IMR-90 (cell line): ENCODE measurements around the gene ATP10D.
"Not testable (repeated sequence)": the region's sequence is repeated elsewhere in the genome, so short reads cannot be mapped to it uniquely, and the experiment has no call there.

Experiments used
- TF ChIP-seq, protein P1 (sequence below): conservative IDR thresholded peaks from 2 replicates; pipeline ENCODE4 v1.5.1; 2012; ENCODE audit warnings: mild to moderate bottlenecking, low read depth, low read length, improper control_type of control experiment
- TF ChIP-seq, protein P2 (sequence below): fragments of 150-350 bp; IDR thresholded peaks from 2 replicates; pipeline ENCODE4 v1.6.1; 2017; ENCODE audit warnings: mild to moderate bottlenecking, antibody characterized with exemption, low read length, low read depth

DNA sequence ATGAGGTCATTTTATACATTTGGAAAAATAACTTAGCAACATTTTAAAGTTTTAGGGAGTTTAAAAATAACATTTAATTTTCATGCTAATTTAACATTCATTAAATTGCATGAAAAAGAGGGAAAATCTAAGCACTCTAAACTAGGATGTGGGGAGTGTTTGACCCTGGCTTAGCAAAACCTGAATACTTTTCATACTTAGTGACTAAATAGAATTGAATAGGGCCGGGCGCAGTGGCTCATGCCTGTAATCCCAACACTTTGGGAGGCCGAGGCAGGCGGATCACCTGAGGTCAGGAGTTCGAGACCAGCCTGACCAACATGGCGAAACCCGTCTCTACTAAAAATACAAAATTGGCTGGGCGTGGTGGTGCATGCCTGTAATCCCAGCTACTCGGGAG, 1.7 kb downstream of the ATP10D start:
- TF ChIP-seq, protein P1, sequence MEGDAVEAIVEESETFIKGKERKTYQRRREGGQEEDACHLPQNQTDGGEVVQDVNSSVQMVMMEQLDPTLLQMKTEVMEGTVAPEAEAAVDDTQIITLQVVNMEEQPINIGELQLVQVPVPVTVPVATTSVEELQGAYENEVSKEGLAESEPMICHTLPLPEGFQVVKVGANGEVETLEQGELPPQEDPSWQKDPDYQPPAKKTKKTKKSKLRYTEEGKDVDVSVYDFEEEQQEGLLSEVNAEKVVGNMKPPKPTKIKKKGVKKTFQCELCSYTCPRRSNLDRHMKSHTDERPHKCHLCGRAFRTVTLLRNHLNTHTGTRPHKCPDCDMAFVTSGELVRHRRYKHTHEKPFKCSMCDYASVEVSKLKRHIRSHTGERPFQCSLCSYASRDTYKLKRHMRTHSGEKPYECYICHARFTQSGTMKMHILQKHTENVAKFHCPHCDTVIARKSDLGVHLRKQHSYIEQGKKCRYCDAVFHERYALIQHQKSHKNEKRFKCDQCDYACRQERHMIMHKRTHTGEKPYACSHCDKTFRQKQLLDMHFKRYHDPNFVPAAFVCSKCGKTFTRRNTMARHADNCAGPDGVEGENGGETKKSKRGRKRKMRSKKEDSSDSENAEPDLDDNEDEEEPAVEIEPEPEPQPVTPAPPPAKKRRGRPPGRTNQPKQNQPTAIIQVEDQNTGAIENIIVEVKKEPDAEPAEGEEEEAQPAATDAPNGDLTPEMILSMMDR = not testable (repeated sequence)
- TF ChIP-seq, protein P2, sequence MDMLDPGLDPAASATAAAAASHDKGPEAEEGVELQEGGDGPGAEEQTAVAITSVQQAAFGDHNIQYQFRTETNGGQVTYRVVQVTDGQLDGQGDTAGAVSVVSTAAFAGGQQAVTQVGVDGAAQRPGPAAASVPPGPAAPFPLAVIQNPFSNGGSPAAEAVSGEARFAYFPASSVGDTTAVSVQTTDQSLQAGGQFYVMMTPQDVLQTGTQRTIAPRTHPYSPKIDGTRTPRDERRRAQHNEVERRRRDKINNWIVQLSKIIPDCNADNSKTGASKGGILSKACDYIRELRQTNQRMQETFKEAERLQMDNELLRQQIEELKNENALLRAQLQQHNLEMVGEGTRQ = not testable (repeated sequence)
